Keratinocyte (primary cell): Measurements from ENCODE around the gene UBR3. TPM values are rescaled to one million over a fixed set of nuclear protein-coding genes. Genes with fewer than 3 reads are reported as not detected.
A peak's percentile ranks its signal among the peaks of the same experiment; 100 is the strongest.

Source experiments
- DNase-seq: peaks from one replicate; pipeline ENCODE4 v3.0.0-alpha.2; 2011; ENCODE audit warnings: low read depth, missing footprints, low spot score
- FAIRE-seq: peaks from 2 replicates; lab custom pipeline; 2011; peaks lifted over from hg19 to GRCh38; lab: Jason Lieb, UNC
- H2AFZ ChIP-seq: 2 replicates; pipeline ENCODE4 v1.6.0; 2012; ENCODE audit warnings: low read length, control low read depth, inconsistent platforms; ENCODE audit not compliant: control insufficient read depth
- H3K27ac ChIP-seq: 2 replicates; pipeline ENCODE4 v1.5.1; 2011; ENCODE audit warnings: low read length; ENCODE audit not compliant: control insufficient read depth, insufficient read depth
- H3K27me3 ChIP-seq: 3 replicates; pipeline ENCODE4 v1.6.0; 2011; ENCODE audit warnings: low read length; ENCODE audit not compliant: control insufficient read depth, insufficient read depth; ENCODE audit errors: extremely low read depth
- H3K36me3 ChIP-seq, 2 experiments: 2 replicates in 1 of 2; 3 replicates in 1 of 2; pipeline ENCODE4 v1.5.1; 2011; ENCODE audit warnings: low read length in 2 of 2, mild to moderate bottlenecking in 1 of 2; ENCODE audit not compliant: control insufficient read depth in 2 of 2, insufficient read depth in 2 of 2; ENCODE audit errors: extremely low read depth in 1 of 2
- H3K4me1 ChIP-seq: 3 replicates; pipeline ENCODE4 v1.5.1; 2011; ENCODE audit warnings: low read length; ENCODE audit not compliant: control insufficient read depth, insufficient read depth; ENCODE audit errors: extremely low read depth
- H3K4me2 ChIP-seq: 3 replicates; pipeline ENCODE4 v1.6.0; 2011; ENCODE audit warnings: low read depth, low read length; ENCODE audit not compliant: control insufficient read depth, insufficient read depth; ENCODE audit errors: extremely low read depth
- H3K4me3 ChIP-seq, 3 experiments: fragments of 200-600 bp in 1 of 3; sonication (generic) in 1 of 3; 2 replicates in 2 of 3; 3 replicates in 1 of 3; pipeline ENCODE4 v1.5.1; 2011 to 2016; ENCODE audit warnings: low read length in 3 of 3, mild to moderate bottlenecking in 3 of 3, control low read depth in 2 of 3, inconsistent platforms in 1 of 3, low read depth in 1 of 3, mixed read lengths in 1 of 3, mixed run types in 1 of 3, moderate library complexity in 1 of 3; ENCODE audit not compliant: control insufficient read depth in 2 of 3, insufficient read depth in 2 of 3; ENCODE audit errors: extremely low read depth in 1 of 3
- H3K79me2 ChIP-seq: 2 replicates; pipeline ENCODE4 v1.6.0; 2012; ENCODE audit warnings: low read length; ENCODE audit not compliant: control insufficient read depth, insufficient read depth
- H3K9ac ChIP-seq: 3 replicates; pipeline ENCODE4 v1.6.0; 2011; ENCODE audit warnings: low read length; ENCODE audit not compliant: control insufficient read depth, insufficient read depth; ENCODE audit errors: extremely low read depth
- H3K9me1 ChIP-seq: 3 replicates; pipeline ENCODE4 v1.6.0; 2011; ENCODE audit warnings: low read length; ENCODE audit not compliant: control insufficient read depth, insufficient read depth; ENCODE audit errors: extremely low read depth
- H3K9me3 ChIP-seq: 2 replicates; pipeline ENCODE4 v1.5.1; 2012; ENCODE audit warnings: low read depth, low read length; ENCODE audit not compliant: control insufficient read depth
- H4K20me1 ChIP-seq: 3 replicates; pipeline ENCODE4 v1.6.0; 2011; ENCODE audit warnings: low read length; ENCODE audit not compliant: control insufficient read depth, insufficient read depth; ENCODE audit errors: extremely low read depth
- CTCF ChIP-seq, 3 experiments: IDR thresholded peaks in 1 of 3; conservative IDR thresholded peaks in 1 of 3; optimal IDR thresholded peaks in 1 of 3; 2 replicates in 2 of 3; 3 replicates in 1 of 3; pipeline versions ENCODE3 to v1.5.1; 2011; ENCODE audit warnings: low read length in 3 of 3, mild to moderate bottlenecking in 3 of 3, moderate library complexity in 2 of 3, control low read depth in 1 of 3, inconsistent platforms in 1 of 3; ENCODE audit not compliant: insufficient read depth in 2 of 3; ENCODE audit errors: extremely low read depth in 1 of 3
- EZH2 ChIP-seq: IDR thresholded peaks from one replicate; pipeline ENCODE4 v1.6.1; 2012; ENCODE audit warnings: inconsistent platforms, mild to moderate bottlenecking, low read length, moderate library complexity
- dilution Hi-C: fragments of 300-500 bp; cut with MboI; formaldehyde crosslinking; loops from one replicate; pipeline ENCODE4 v1.7.0; 2020; ENCODE audit warnings: low sequenced_read_pairs; ENCODE audit not compliant: extremely low pct_ligation_motif_present
- polyA plus RNA-seq, 5 experiments: library from polyadenylated mRNA; depleted of rRNA in 3 of 5; stranded (reverse) in 3 of 5; stranded (forward) in 1 of 5; unstranded in 1 of 5; fragments of >200 nt; gene quantifications; 1 replicate in 1 of 5; 2 replicates in 3 of 5; 3 replicates in 1 of 5; pipeline versions ENCODE4 v1.2.1 to v1.2.3, GENCODE V29; 2011 to 2012; ENCODE audit warnings: missing spikeins in 2 of 5, low read depth in 1 of 5, low replicate concordance in 1 of 5

UBR3 gene
- polyA plus RNA-seq, 1 donor (not counting 4 experiments of a cell fraction or from before 2014, with no cell fraction given) = 14.7 TPM

GRCh38 chr2:169822036-169822435 lies 5.2 kb upstream of the UBR3 start:
- Histone ChIP-seq H3K36me3 (peaks cover 3 to 14% of the 10 kb centered on the region in 2 experiments), H3K4me3 (no peak overlapping the region), H3K27ac (no peak overlapping the region), H3K4me2 (peak overlapping the region; percentile 8), H3K27me3 (no peaks in the 10 kb centered on the region), H3K9me3 (no peaks in the 10 kb centered on the region), H3K9ac (no peak overlapping the region), H2AFZ (no peak overlapping the region), H3K4me1 (peaks cover 32% of the 10 kb centered on the region), H4K20me1 (no peaks in the 10 kb centered on the region), H3K79me2 (peaks cover 48% of the 10 kb centered on the region), H3K9me1 (no peaks in the 10 kb centered on the region)
- dilution Hi-C loops = no loop called here
- FAIRE-seq = no peak
- no peak for DNase-seq
- TF ChIP-seq CTCF (optimal IDR thresholded peaks at IDR 0.05 in 1 of 3, IDR thresholded peaks at IDR 0.05 in 1 of 3, conservative IDR thresholded peaks at IDR 0.05 in 1 of 3; ENCODE audit: extremely low read depth in 1 of 3, insufficient read depth in 2 of 3, low read length in 3 of 3) = no peak
- no peak for TF ChIP-seq EZH2

GRCh38 chr2:169822785-169823392 lies 4.4 kb upstream of the UBR3 start:
- dilution Hi-C loops = no loop called here
- peak overlapping the region; percentile 41 to 96 (median 85) for H3K4me3 ChIP-seq
- FAIRE-seq = no peak

More at GRCh38 chr2:169822785-169823392, 4.4 kb upstream of the UBR3 start:
- H2AFZ ChIP-seq = no peak overlapping the region
- no peak for DNase-seq
- H3K27ac ChIP-seq = no peak overlapping the region
- peaks cover 49% of the 10 kb centered on the region for H3K79me2 ChIP-seq
- no peaks in the 10 kb centered on the region for H3K9me1 ChIP-seq
- H3K9me3 ChIP-seq = no peaks in the 10 kb centered on the region
- no peak for TF ChIP-seq EZH2
- TF ChIP-seq CTCF (optimal IDR thresholded peaks at IDR 0.05 in 1 of 3, IDR thresholded peaks at IDR 0.05 in 1 of 3, conservative IDR thresholded peaks at IDR 0.05 in 1 of 3; ENCODE audit: extremely low read depth in 1 of 3, insufficient read depth in 2 of 3, low read length in 3 of 3) = no peak
- H3K4me2 ChIP-seq = peak overlapping the region; percentile 90
- H4K20me1 ChIP-seq = no peaks in the 10 kb centered on the region
- peaks cover 32% of the 10 kb centered on the region for H3K4me1 ChIP-seq
- H3K27me3 ChIP-seq = no peaks in the 10 kb centered on the region
- H3K36me3 ChIP-seq = peaks cover 3 to 13% of the 10 kb centered on the region in 2 experiments
- no peak overlapping the region for H3K9ac ChIP-seq
